Esophagus squamous epithelium (tissue), 5 donors: Measurements from ENCODE around the gene LARP4B. TPM values are rescaled to one million over a fixed set of nuclear protein-coding genes. Genes with fewer than 3 reads are reported as not detected.

ENCODE experiments used
- DNase-seq: peaks from one replicate; lab custom pipeline; 2025; lab: John Stamatoyannopoulos, UW
- H3K27ac ChIP-seq, 4 donors: fragments of 200-600 bp; sonication (generic); one replicate each; pipeline ENCODE4 v1.5.1; 2016 to 2019; ENCODE audit warnings: mild to moderate bottlenecking in 1 of 4
- H3K27me3 ChIP-seq, 4 donors: fragments of 200-600 bp; sonication (generic); 1 replicate in 3 of 4; 2 replicates in 1 of 4; pipeline versions ENCODE4 v1.5.1 to v1.6.0; 2017 to 2021; ENCODE audit warnings: antibody characterized with exemption in 1 of 4
- H3K36me3 ChIP-seq, 3 donors: fragments of 200-600 bp; sonication (generic); one replicate each; pipeline ENCODE4 v1.5.1; 2016 to 2019
- H3K4me1 ChIP-seq, 3 donors: fragments of 200-600 bp; sonication (generic); one replicate each; pipeline ENCODE4 v1.5.1; 2017 to 2019
- H3K4me3 ChIP-seq, 4 donors: fragments of 200-600 bp; sonication (generic); 1 replicate in 3 of 4; 2 replicates in 1 of 4; pipeline ENCODE4 v1.5.1; 2016 to 2019; ENCODE audit warnings: mild to moderate bottlenecking in 2 of 4, moderate library complexity in 1 of 4
- H3K9me3 ChIP-seq, 3 donors: fragments of 200-600 bp; sonication (generic); one replicate each; pipeline ENCODE4 v1.5.1; 2016 to 2019
- POLR2A ChIP-seq, 4 donors: fragments of 450-650 bp; IDR thresholded peaks; one replicate each; pipeline ENCODE4 v1.6.1; 2017; ENCODE audit warnings: antibody characterized with exemption in 4 of 4, mild to moderate bottlenecking in 4 of 4, moderate library complexity in 3 of 4
- WGBS, 2 donors: methylation state at CpG; one replicate each; pipeline ENCODE4 v1.1.5; 2018; 5-methylcytosine and 5-hydroxymethylcytosine counted together
- intact Hi-C: fragments of 100-400 bp; cut with DNase I; formaldehyde crosslinking; loops from one replicate; pipeline ENCODE4 v1.15.0; 2022
- total RNA-seq, 4 donors: library from RNA; depleted of rRNA; stranded (reverse); fragments of >200 nt; gene quantifications; one replicate each; pipeline ENCODE4 v1.1.0, GENCODE V29; 2016
- TF ChIP-seq, protein P1 (sequence below), 6 experiments: fragments of 450-650 bp in 4 of 6; fragments of 200-600 bp in 2 of 6; sonication (generic) in 2 of 6; IDR thresholded peaks; one replicate each; pipeline ENCODE4 v1.5.1; 2016 to 2019; ENCODE audit warnings: antibody characterized with exemption in 6 of 6, mild to moderate bottlenecking in 4 of 6, moderate library complexity in 4 of 6
- donor health status: DM: yes; HTN: yes; CAD: no.

The LARP4B gene
- total RNA-seq, 4 donors from 2014 or later: 32.7 to 75.5 (median 63.4) TPM

GRCh38 chr10:819326-819725, 112.2 kb downstream of the LARP4B start:
- peaks cover 0 to 4% (median 0%) of the 10 kb centered on the region in 3 donors for H3K4me1 ChIP-seq
- no peaks in the 10 kb centered on the region for H3K27me3 ChIP-seq
- intact Hi-C loops: no loop called here
- no peaks in the 10 kb centered on the region for H3K9me3 ChIP-seq
- WGBS, 2 donors: 78 to 80% methylated on average over 8 to 9 of the region's 9 CpGs
- DNase-seq: no peak
- no peak for TF ChIP-seq POLR2A (IDR thresholded peaks at IDR 0.05)
- TF ChIP-seq, protein P1, sequence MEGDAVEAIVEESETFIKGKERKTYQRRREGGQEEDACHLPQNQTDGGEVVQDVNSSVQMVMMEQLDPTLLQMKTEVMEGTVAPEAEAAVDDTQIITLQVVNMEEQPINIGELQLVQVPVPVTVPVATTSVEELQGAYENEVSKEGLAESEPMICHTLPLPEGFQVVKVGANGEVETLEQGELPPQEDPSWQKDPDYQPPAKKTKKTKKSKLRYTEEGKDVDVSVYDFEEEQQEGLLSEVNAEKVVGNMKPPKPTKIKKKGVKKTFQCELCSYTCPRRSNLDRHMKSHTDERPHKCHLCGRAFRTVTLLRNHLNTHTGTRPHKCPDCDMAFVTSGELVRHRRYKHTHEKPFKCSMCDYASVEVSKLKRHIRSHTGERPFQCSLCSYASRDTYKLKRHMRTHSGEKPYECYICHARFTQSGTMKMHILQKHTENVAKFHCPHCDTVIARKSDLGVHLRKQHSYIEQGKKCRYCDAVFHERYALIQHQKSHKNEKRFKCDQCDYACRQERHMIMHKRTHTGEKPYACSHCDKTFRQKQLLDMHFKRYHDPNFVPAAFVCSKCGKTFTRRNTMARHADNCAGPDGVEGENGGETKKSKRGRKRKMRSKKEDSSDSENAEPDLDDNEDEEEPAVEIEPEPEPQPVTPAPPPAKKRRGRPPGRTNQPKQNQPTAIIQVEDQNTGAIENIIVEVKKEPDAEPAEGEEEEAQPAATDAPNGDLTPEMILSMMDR (IDR thresholded peaks at IDR 0.05): no peak
- H3K4me3 ChIP-seq: no peak overlapping the region
- peaks cover 47 to 100% (median 54%) of the 10 kb centered on the region in 3 donors for H3K36me3 ChIP-seq
- no peak overlapping the region for H3K27ac ChIP-seq

DNA sequence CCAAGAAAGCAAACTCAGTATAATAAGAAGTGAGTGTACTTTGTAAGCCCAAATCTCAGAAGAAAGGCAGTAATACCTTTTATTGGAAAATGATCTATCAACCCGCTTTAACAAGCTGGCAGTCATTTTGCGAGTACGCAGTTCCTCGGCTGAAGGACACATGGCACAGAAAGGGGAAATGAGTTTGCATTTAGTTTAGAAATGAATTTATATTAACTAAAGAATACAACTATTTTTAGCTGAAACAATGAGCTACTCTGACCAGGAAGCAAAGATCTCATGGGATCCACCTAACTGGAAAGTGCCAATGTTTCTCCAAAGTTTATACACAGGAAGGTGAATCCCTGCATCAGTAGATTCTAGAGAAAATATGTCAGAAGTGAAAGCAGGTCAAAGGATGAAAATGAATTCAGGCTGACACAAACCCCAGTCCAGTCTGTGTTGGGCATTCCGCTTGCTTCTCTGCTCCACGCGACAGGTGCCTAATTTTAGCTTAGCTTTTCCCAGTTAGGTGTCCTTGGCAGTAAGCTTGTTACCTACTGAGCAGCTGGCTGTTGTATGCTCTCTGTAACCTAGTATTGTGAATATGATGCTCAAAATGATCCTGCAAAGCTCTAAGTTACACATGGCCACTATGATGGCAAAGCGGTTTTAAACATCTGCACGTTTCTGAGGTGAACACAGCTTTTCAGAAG, 112.8 kb downstream of the LARP4B start:
- intact Hi-C loops: no loop called here
- Histone ChIP-seq H3K36me3 (peaks cover 47 to 100% (median 54%) of the 10 kb centered on the region in 3 donors), H3K27me3 (no peaks in the 10 kb centered on the region), H3K9me3 (no peaks in the 10 kb centered on the region), H3K4me1 (no peaks in the 10 kb centered on the region), H3K27ac (peak overlapping the region in 2 of 4 donors; percentile 6), H3K4me3 (no peak overlapping the region)
- 76 to 77% methylated on average over 9 of the region's 9 CpGs for WGBS, 2 donors
- no peak for DNase-seq
- TF ChIP-seq, protein P1 (IDR thresholded peaks at IDR 0.05): no peak
- TF ChIP-seq POLR2A (IDR thresholded peaks at IDR 0.05): no peak

GRCh38 chr10:818010-818409, 113.5 kb downstream of the LARP4B start:
- no peak for DNase-seq
- intact Hi-C loops: no loop called here
- H3K9me3 ChIP-seq: no peaks in the 10 kb centered on the region
- 82 to 85% methylated on average over 2 of the region's 2 CpGs for WGBS, 2 donors
- no peak overlapping the region for H3K27ac ChIP-seq
- TF ChIP-seq, protein P1 (IDR thresholded peaks at IDR 0.05): no peak
- no peak for TF ChIP-seq POLR2A (IDR thresholded peaks at IDR 0.05)
- no peaks in the 10 kb centered on the region for H3K4me1 ChIP-seq
- peaks cover 42 to 100% (median 51%) of the 10 kb centered on the region in 3 donors for H3K36me3 ChIP-seq
- H3K27me3 ChIP-seq: no peaks in the 10 kb centered on the region
- no peak overlapping the region for H3K4me3 ChIP-seq

- no peaks in the 10 kb centered on the region for H3K4me1 ChIP-seq
- no peak overlapping the region for H3K27ac ChIP-seq
- no peak for DNase-seq
- H3K9me3 ChIP-seq: no peaks in the 10 kb centered on the region
- intact Hi-C loops: no loop called here
- no peak overlapping the region for H3K4me3 ChIP-seq
- WGBS, 2 donors: 80 to 84% methylated on average over 6 of the region's 6 CpGs
- TF ChIP-seq, protein P1 (IDR thresholded peaks at IDR 0.05): no peak
- no peak for TF ChIP-seq POLR2A (IDR thresholded peaks at IDR 0.05)
- no peaks in the 10 kb centered on the region for H3K27me3 ChIP-seq
- H3K36me3 ChIP-seq: peaks cover 40 to 100% (median 52%) of the 10 kb centered on the region in 3 donors
Measured at GRCh38 chr10:817371-817770, 114.1 kb downstream of the LARP4B start.

DNA sequence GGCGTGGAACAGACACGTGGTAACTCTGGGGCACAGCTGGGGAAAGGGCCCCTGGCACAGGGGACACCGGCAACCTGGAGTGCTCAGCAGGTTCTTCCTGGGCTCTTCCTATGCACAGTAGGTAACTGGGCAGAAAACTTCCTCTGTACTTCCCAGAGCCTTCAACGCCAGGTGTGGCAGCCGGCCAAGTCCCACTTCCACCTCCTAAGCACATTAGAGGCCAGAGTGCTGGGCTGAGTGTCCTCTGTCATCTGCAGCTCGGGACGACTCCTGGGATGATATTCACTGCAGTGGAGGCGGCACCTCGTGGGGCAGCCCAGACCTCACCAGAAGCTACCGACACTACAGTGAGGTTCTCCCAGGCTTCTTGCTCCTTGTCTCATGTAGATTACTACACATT, 114.5 kb downstream of the LARP4B start:
- no peaks in the 10 kb centered on the region for H3K27me3 ChIP-seq
- no peaks in the 10 kb centered on the region for H3K4me1 ChIP-seq
- H3K27ac ChIP-seq: no peak overlapping the region
- WGBS, 2 donors: 86 to 90% methylated on average over 7 to 8 of the region's 10 CpGs
- no peak overlapping the region for H3K4me3 ChIP-seq
- H3K36me3 ChIP-seq: peaks cover 36 to 100% (median 52%) of the 10 kb centered on the region in 3 donors
- no peaks in the 10 kb centered on the region for H3K9me3 ChIP-seq
- TF ChIP-seq, protein P1 (IDR thresholded peaks at IDR 0.05): no peak
- TF ChIP-seq POLR2A (IDR thresholded peaks at IDR 0.05): no peak
- intact Hi-C loops: no loop called here
- no peak for DNase-seq
